Activated CD8-positive, alpha-beta memory T cell treated with anti-CD3 and anti-CD28 coated beads, Interleukin-2, amount 50 U/mL, for 48 hours (primary cell): Measurements from ENCODE around the gene KRT23.

ENCODE experiments used
- DNase-seq: peaks from one replicate; pipeline ENCODE4 v3.0.0-alpha.2; 2020

The KRT23 gene, protein sequence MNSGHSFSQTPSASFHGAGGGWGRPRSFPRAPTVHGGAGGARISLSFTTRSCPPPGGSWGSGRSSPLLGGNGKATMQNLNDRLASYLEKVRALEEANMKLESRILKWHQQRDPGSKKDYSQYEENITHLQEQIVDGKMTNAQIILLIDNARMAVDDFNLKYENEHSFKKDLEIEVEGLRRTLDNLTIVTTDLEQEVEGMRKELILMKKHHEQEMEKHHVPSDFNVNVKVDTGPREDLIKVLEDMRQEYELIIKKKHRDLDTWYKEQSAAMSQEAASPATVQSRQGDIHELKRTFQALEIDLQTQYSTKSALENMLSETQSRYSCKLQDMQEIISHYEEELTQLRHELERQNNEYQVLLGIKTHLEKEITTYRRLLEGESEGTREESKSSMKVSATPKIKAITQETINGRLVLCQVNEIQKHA

GRCh38 chr17:40937384-40937819 is at the start of gene KRT23:
TSS of gene KRT23 (minus strand) at chr17:40937646. CDS start at chr17:40936603, 1,043 bp downstream.
- DNase-seq, result no peak

DNA sequence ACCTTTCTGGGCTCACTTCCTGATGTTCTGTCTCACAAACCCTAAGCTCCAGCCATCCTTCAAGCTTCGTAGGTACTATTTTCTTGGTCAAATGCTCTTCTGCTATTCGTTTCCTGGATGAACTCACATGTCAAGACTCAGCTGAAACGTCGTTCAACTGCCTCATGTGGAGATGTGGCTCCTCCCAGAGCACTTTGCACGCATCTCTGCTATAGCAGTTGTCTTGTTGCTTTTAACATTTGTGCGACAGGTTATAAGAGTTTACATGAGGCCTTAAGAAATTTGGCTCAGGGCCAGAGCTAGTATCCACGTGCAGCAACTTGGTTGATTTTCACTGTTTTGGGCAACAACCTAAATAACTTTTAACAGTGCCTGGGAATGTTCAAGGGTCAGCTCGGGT is 49.5 kb upstream of the KRT23 start:
- no peak for DNase-seq

GRCh38 chr17:40984226-40984625 is 46.8 kb upstream of the KRT23 start, which contains the start of gene KRT40:
TSS of gene KRT40 (minus strand) at chr17:40984326. CDS start at chr17:40984273, 53 bp downstream.
- DNase-seq, result no peak

GRCh38 chr17:40981115-40981514 is 43.7 kb upstream of the KRT23 start:
- no peak for DNase-seq

- no peak for DNase-seq
Measured at GRCh38 chr17:40980596-40980995, 43.1 kb upstream of the KRT23 start.

GRCh38 chr17:40980117-40980516 is 42.7 kb upstream of the KRT23 start:
- DNase-seq, result no peak

DNA sequence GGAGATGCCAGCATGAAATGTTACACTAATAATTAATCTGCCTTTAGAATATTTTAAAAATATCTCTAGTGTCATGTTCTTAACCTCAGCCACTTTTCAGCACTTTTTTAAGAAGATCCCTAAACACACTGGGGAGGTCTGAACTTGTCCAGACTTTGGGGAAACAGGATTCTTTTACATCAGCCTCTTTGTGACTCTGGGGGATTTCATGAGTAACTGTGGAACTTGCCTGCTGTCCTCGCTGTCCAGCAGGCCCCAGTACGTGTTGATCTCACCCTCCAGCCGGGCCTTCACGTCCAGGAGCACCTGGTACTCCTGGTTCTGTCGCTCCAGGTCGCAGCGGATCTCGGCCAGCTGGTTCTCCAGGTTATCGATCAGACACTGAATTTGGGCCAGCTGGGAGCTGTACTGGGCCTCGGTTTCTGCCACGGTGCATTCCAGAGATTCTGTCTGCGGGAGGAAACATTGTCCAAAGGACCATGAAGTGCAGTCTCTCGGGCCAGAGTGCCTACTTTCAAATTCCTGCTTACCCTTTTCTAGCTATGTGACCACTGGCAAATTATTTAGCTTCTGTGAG is 41.2 kb upstream of the KRT23 start:
- no peak for DNase-seq

GRCh38 chr17:40975516-40975915 is 38.1 kb upstream of the KRT23 start:
- no peak for DNase-seq

GRCh38 chr17:40974366-40974765 is 36.9 kb upstream of the KRT23 start:
- no peak for DNase-seq

GRCh38 chr17:40967582-40967981 is 30.1 kb upstream of the KRT23 start:
- no peak for DNase-seq

GRCh38 chr17:40966848-40967247 is 29.4 kb upstream of the KRT23 start, which contains the start of gene KRT39:
TSS of gene KRT39 (minus strand) at chr17:40966948. CDS start at chr17:40966856, 92 bp downstream.
- no peak for DNase-seq

DNA sequence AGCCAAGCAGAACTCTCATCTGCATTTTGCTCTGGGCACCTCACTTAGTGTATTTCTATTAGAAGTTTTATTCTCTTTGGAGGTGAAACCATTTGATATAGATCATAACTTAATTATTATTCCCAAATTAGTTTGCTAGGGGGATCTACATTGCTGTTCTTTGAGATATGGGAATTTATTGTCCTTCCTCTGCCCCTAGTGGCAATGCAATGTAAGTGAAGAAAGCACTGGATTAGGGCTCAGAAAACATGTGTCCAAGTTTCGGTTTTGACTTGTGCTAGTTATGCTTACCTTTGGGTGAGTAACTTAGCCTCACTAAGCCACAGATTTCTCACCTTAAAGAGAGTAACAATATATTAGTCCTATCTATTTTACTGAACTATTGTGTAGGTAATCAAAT is 26.4 kb upstream of the KRT23 start:
- no peak for DNase-seq

DNA sequence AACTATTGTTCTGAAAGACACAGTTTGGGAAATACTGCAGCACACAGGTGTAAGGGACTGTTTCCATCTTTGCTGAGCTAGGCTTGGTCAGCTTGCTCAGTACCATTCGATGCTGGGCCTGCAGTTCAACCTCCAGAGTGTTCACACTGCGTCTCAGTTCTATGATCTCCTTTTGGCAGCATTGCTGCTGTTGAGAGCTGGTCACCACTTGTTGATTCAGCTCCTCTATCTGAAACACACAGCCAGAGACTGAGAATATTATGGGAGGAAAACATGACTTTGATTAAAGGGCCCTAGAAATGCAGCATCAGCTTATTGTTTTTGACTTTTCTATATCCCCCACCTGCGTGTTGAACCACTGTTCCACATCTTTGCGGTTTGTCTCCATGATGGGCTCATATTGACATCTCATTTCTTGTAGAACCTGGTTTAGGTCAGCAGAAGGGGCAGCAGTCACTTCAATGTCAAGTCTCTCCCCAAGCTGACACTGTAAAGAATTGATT is 24.7 kb upstream of the KRT23 start:
- DNase-seq, result no peak

- no peak for DNase-seq
Measured at GRCh38 chr17:40961591-40961990, 24.1 kb upstream of the KRT23 start.

DNA sequence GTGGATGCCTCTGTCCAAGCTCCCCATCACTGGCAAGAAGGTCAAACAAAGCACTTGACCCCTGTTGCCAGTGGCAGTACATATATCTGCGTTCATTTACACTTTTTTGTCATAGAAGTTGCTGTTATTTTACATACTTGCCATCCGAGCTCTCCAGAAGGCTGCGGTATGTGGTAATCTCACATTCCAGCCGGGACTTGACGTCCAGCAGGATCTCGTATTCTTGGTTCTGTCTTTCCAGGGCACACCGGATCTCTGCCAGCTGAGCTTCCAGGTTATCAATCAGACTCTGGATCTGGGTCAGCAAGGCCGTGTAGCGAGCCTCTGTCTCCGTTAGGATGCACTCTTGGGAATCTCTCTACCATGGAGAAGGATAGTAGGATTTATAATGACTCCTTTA is 22.7 kb upstream of the KRT23 start:
- DNase-seq, result no peak

GRCh38 chr17:40958086-40958953 is 20.9 kb upstream of the KRT23 start:
- no peak for DNase-seq

- no peak for DNase-seq
Measured at GRCh38 chr17:40956401-40957254, 19.2 kb upstream of the KRT23 start.

- no peak for DNase-seq
Measured at GRCh38 chr17:40953881-40954280, 16.4 kb upstream of the KRT23 start.

GRCh38 chr17:40952661-40953060 is 15.2 kb upstream of the KRT23 start:
- no peak for DNase-seq

- no peak for DNase-seq
Measured at GRCh38 chr17:40952154-40952553, 14.7 kb upstream of the KRT23 start.

- DNase-seq, result no peak
Measured at GRCh38 chr17:40951011-40951622, 13.7 kb upstream of the KRT23 start.

GRCh38 chr17:40950176-40950575 is 12.7 kb upstream of the KRT23 start:
- no peak for DNase-seq
